SJCRH30 (cell line): ENCODE results near the gene MFSD12. TPM values are rescaled to one million over a fixed set of nuclear protein-coding genes. Genes with fewer than 3 reads are reported as not detected.

Experiments
- DNase-seq, 2 experiments: peaks; one replicate each; pipeline ENCODE4 v3.0.0-alpha.2; 2015 to 2020
- H3K27ac ChIP-seq: fragments of 250-450 bp; sonication (Bioruptor Pico); 2 replicates; pipeline ENCODE4 v1.5.1; 2020; ENCODE audit warnings: mild to moderate bottlenecking, moderate library complexity
- H3K27me3 ChIP-seq: fragments of 250-450 bp; sonication (Bioruptor Pico); 2 replicates; pipeline ENCODE4 v1.5.1; 2020; ENCODE audit warnings: mild to moderate bottlenecking, moderate library complexity
- H3K36me3 ChIP-seq: fragments of 250-450 bp; sonication (Bioruptor Pico); 2 replicates; pipeline ENCODE4 v1.5.1; 2020; ENCODE audit warnings: mild to moderate bottlenecking, moderate library complexity
- H3K4me1 ChIP-seq: fragments of 250-450 bp; sonication (Bioruptor Pico); 2 replicates; pipeline ENCODE4 v1.5.1; 2020; ENCODE audit warnings: mild to moderate bottlenecking, moderate library complexity
- H3K4me3 ChIP-seq: fragments of 250-450 bp; sonication (Bioruptor Pico); 2 replicates; pipeline ENCODE4 v1.5.1; 2020; ENCODE audit warnings: mild to moderate bottlenecking, moderate library complexity
- H3K9me3 ChIP-seq: fragments of 250-450 bp; sonication (Bioruptor Pico); replicated peaks from 2 replicates; pipeline ENCODE4 v1.5.1; 2020; ENCODE audit warnings: mild to moderate bottlenecking, moderate library complexity
- total RNA-seq: library from RNA; depleted of rRNA; stranded (reverse); fragments of >200 nt; shearing (Covaris generic); gene quantifications from 2 replicates; pipeline ENCODE4 v1.2.3, GENCODE V29; 2014; rRNA removed

MFSD12 gene
- total RNA-seq, result 54.6 and 57.1 TPM in 2 replicates

DNA sequence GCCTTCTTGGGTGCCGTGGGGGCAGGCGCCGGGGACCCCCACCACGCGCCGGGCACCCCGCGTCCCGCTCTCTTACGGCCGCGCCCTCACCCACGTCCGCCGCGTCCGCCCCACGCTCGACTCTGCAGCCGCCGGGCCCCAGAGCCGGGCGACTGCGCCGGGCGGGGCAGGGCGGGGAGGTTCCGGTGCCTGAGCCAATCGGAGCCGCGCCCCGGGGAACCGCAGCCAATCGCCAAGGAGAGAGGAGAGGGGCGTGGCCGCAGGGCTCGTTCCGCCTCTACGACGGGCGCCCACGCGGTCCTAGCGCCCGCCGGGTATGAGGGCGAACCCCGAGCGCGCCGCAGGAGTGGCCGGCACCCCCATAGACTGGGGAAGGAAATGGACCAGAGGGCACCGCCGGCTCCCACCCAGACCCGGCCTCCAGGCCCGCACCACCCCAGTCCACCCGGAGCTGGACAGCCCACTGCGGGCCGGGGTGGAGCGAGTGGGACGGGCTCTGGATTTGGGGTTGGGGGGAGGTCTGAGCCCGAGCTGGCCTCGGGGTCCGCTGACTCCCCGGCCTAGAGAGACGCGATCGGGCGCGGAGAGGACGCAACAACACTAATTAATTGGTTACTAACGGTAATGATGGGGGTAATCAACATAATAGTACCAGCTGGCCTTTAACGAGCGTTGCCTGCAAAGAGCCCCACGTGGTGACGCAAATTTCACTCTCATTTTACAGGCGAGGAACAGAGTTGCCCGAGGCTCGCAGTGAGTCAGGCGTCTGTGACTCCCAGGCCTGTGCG, at the start of gene MFSD12:
MFSD12 (minus strand) TSS at position 126 of the 788 bp plus-strand sequence. CDS start 183 bp downstream, outside the sequence.
- peak within 1 kb of the TSS; percentile 67 for H3K4me3 ChIP-seq
- H3K27ac ChIP-seq, result peak within 1 kb of the TSS; percentile 67
- no peaks in the 10 kb centered on the region for H3K27me3 ChIP-seq
- H3K36me3 ChIP-seq, result no peaks in the 10 kb centered on the region
- H3K9me3 ChIP-seq, result no peaks in the 10 kb centered on the region
- DNase-seq, result peak; percentile 94 to 95
- peaks cover 3% of the 10 kb centered on the region; the same call in 1 of the 2 replicates for H3K4me1 ChIP-seq

DNA sequence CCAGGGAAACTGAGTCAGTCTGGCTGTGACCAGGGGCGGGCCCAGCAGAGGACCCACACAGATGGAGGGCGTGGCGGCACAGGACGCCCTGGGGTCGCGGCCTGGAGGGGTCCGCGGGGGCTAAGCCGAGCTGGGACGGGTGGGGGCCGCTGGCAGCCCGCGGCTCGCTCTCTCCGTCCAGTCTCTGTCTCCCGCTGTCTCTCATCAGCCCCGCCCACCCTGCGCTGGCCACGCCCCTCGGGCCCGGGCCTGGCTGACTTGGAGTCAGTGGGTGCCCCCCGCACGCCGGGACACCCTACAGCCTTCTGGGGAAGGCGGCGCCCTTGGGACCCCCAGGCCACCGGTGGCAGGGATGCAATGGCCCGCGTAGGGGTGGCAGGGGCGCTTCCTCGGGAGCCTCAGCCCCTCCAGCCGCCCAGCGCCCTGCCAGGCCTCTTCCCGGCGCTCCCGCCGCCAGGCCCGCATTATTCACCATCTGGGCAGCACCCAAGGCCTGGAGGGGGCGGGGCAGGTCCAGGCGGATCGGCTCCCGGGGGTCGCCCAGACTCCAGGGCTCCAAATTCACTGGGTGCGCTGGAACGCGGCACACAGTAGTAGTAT, 49.4 kb upstream of the MFSD12 start, which contains the start of gene TBXA2R:
TBXA2R (minus strand) TSS at position 186 of the 600 bp plus-strand sequence. CDS start 6,241 bp downstream, outside the sequence.
- no peaks in the 10 kb centered on the region; the same call in 1 of the 2 replicates for H3K4me1 ChIP-seq
- H3K4me3 ChIP-seq, result peak within 1 kb of the TSS; percentile 66
- peaks cover 9% of the 10 kb centered on the region; the same call in 1 of the 2 replicates for H3K27me3 ChIP-seq
- H3K27ac ChIP-seq, result no peak within 1 kb of the TSS
- peaks cover under 1% of the 10 kb centered on the region; the same call in 1 of the 2 replicates for H3K36me3 ChIP-seq
- no peaks in the 10 kb centered on the region for H3K9me3 ChIP-seq
- DNase-seq, result peak; percentile 75 to 77

DNA sequence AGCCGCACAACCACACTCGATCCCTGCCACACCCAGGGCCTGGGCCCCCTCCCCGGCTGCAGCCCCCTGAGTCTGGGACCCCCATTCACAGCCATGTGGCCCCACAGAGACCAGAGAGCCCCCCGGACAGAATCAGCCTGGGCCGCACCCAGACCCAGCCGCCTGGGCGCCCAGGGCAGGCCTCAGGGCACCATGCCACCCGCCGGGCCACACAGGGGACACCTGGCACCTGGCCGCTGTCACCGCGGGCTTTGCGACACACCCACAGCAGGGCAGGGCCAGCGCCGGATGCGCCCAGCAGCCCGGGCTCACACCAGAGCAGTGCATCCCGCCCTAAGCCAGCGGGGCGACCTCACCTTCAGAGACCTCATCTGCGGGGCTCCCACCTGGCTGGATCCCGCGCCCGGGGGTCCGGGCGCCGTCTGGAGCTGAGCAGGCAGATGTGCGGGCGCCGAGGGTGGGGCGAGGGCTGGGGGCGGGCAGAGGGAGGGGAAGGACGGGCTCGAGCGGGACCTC, 48.8 kb upstream of the MFSD12 start:
- H3K4me1 ChIP-seq, result no peaks in the 10 kb centered on the region; the same call in 1 of the 2 replicates
- H3K27ac ChIP-seq, result no peak overlapping the region
- no peak for DNase-seq
- H3K36me3 ChIP-seq, result no peaks in the 10 kb centered on the region
- H3K27me3 ChIP-seq, result peaks cover 9% of the 10 kb centered on the region; the same call in 1 of the 2 replicates
- H3K9me3 ChIP-seq, result no peaks in the 10 kb centered on the region
- H3K4me3 ChIP-seq, result peak overlapping the region; percentile 66

DNA sequence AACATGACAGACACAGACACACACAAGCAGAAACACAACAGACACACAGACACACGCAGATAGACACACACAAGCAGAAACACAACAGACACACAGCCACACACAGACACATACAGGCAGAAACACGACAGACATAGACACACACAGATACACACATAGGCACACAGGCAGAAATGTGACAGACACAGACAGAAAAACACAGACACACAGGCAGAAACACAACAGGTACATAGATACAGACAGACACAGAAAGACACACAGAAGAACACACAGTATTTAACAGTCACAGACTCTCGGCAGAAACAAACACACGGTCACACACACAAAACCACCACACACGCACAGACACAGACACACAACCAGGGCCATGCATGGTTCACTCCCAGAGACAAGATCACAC, 48.4 kb upstream of the MFSD12 start:
- no peak for DNase-seq
- no peaks in the 10 kb centered on the region for H3K36me3 ChIP-seq
- H3K27ac ChIP-seq, result no peak overlapping the region
- H3K9me3 ChIP-seq, result no peaks in the 10 kb centered on the region
- no peak overlapping the region; the same call in 1 of the 2 replicates for H3K4me3 ChIP-seq
- H3K4me1 ChIP-seq, result no peaks in the 10 kb centered on the region; the same call in 1 of the 2 replicates
- H3K27me3 ChIP-seq, result peaks cover 9% of the 10 kb centered on the region; the same call in 1 of the 2 replicates

DNA sequence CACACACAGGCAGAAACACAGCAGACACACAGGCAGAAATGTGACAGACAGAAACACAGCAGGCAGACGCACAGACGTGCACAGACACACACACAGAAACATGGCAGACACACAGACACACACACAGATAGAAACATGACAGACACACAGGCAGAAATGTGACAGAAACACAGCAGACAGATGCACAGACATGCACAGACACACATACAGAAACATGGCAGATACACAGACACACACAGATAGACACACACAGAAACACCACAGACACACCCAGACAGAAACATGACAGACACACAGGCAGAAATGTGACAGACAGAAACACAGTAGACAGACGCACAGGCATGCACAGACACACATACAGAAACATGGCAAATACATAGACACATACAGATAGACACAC, 48.0 kb upstream of the MFSD12 start:
- H3K9me3 ChIP-seq, result no peaks in the 10 kb centered on the region
- H3K36me3 ChIP-seq, result no peaks in the 10 kb centered on the region
- H3K4me1 ChIP-seq, result no peaks in the 10 kb centered on the region; the same call in 1 of the 2 replicates
- H3K4me3 ChIP-seq, result no peak overlapping the region
- H3K27ac ChIP-seq, result no peak overlapping the region
- peaks cover 9% of the 10 kb centered on the region; the same call in 1 of the 2 replicates for H3K27me3 ChIP-seq
- no peak for DNase-seq

DNA sequence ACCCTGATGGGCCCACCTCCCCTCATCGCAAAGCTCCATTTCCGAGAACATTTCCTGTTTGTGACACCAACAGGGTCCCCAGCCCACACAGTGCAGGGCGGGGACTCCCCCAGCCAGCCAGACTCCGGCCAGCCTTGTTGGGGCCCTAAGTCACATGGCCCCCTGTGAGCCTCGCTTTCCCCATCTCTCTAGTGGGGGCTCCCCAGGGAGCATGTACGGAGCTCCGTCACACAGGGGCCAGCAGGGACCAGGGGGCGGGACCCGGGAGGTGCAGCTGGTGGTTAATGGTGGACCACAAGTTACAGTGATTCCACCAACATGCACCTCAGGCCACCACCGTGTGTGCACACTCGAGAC, 47.6 kb upstream of the MFSD12 start:
- no peaks in the 10 kb centered on the region; the same call in 1 of the 2 replicates for H3K4me1 ChIP-seq

DNA sequence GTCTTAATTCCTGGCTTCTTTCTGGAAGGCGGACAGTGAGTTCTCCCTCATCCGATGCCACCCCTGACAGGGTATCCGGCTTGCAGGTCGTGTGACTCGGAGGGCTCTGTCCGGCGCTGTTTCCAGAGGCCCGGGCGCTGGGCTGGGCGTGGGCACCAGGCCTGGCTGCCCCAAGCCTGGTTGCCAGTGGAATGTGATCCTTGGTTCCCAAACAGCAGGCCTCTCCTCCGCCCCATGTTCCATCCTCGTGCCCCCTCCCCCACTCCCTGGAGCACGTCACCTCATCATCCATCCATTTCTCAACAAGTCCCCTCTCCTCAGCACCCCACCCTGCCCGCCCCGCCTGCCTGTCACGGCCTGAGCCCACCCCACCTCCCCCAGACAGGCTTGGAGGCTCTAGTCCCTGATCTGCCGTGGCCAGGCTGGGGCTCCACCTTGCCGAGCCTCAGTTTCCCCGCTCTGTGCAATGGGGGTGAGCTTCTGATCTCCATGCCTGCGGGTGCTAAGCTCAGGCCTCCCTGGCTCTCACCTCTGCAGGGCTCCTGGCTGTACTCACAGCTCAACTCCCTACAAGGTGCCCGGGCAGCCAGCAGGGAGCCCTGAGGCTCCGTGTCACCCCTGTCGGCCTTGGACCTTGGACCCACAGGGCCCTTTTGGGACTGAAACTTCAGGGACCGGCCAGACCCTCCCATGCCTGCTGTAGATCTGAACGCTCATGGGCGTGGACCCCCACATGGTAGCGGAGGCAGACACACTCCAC, 47.0 kb upstream of the MFSD12 start:
- Histone ChIP-seq H3K36me3 (no peaks in the 10 kb centered on the region), H3K27me3 (peaks cover 9% of the 10 kb centered on the region; the same call in 1 of the 2 replicates), H3K27ac (no peak overlapping the region), H3K9me3 (no peaks in the 10 kb centered on the region), H3K4me1 (no peaks in the 10 kb centered on the region; the same call in 1 of the 2 replicates), H3K4me3 (no peak overlapping the region)
- no peak for DNase-seq

More for the DNA sequence above, 47.6 kb upstream of the MFSD12 start:
- H3K4me3 ChIP-seq, result no peak overlapping the region
- DNase-seq, result no peak
- no peak overlapping the region for H3K27ac ChIP-seq
- peaks cover 9% of the 10 kb centered on the region; the same call in 1 of the 2 replicates for H3K27me3 ChIP-seq
- no peaks in the 10 kb centered on the region for H3K9me3 ChIP-seq
- no peaks in the 10 kb centered on the region for H3K36me3 ChIP-seq

DNA sequence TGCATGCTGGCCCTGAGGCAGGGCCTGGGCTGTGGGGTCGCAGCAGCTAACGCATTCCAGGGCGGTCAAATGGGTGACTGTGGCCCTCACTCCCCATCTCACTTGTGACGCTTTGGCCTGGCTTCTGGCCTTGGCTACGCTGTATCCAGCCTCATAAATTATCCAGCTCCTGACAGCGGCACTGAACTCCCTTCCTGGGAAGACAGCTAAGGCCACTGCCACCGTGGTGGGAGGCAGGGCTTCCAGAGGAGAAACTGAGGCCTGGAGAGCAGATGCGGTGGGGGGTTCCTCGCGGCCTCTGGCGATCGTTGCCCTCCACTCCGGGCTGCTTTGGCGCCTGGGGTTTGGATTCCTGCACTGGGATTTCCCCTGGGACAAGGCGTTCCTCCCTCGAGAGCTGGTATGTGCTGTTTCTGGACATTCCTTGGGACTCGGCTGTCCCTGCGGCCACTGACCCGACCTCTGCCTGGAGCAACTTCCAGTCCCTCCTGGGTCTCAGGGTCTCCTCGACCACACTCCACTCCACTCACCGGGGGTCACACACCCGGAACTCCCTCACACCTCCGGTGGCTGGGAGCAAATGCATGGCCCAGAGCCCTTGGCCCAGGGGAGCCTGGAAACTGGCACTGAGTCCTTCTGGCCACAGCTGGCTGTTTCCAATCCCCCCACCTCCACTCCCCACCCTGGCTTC, 45.9 kb upstream of the MFSD12 start:
- Histone ChIP-seq H3K27ac (no peak overlapping the region), H3K36me3 (no peaks in the 10 kb centered on the region), H3K4me1 (no peaks in the 10 kb centered on the region; the same call in 1 of the 2 replicates), H3K27me3 (peaks cover 9% of the 10 kb centered on the region; the same call in 1 of the 2 replicates), H3K9me3 (no peaks in the 10 kb centered on the region), H3K4me3 (no peak overlapping the region)
- DNase-seq, result no peak

DNA sequence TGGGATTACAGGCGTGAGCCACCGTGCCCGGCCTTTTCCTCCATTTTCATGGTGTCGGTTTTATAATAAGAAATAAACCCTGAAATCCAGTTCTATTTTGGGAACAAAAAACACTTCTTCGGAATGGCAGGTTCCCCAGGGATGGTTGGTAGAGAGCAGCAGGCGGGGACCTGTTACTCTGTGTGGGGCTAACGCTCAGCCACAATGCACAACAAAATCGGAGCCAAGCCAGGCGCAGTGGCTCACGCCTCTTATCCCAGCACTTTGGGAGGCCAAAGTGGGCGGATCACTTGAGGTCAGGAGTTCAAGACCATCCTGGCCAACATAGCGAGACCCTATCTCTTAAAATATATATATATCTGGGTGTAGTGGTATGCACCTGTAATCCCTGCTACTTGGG, 43.6 kb upstream of the MFSD12 start:
- Histone ChIP-seq H3K27ac (no peak overlapping the region), H3K4me3 (no peak overlapping the region), H3K4me1 (no peaks in the 10 kb centered on the region; the same call in 1 of the 2 replicates), H3K36me3 (no peaks in the 10 kb centered on the region), H3K9me3 (no peaks in the 10 kb centered on the region), H3K27me3 (peaks cover 7% of the 10 kb centered on the region; the same call in 1 of the 2 replicates)
- no peak for DNase-seq

DNA sequence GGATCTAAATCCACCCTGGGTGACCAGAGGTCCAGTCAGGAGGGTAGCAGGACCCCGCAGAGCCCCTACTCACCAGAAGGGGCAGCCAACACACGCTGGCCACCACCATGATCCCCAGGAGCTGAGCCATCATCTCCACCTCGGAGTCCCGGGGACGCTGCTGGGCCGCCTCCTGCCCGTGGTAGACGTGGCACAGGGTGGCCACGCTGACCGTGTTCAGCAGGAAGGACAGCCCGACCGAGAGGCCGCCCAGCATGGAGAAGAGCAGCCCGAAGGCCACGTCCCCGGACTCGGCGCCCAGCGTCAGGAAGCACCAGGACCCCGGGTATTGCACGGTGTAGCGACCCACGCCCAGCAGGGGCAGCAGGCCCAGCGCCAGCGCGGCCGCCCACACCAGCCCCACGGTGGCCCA, 42.4 kb upstream of the MFSD12 start:
- DNase-seq, result no peak

DNA sequence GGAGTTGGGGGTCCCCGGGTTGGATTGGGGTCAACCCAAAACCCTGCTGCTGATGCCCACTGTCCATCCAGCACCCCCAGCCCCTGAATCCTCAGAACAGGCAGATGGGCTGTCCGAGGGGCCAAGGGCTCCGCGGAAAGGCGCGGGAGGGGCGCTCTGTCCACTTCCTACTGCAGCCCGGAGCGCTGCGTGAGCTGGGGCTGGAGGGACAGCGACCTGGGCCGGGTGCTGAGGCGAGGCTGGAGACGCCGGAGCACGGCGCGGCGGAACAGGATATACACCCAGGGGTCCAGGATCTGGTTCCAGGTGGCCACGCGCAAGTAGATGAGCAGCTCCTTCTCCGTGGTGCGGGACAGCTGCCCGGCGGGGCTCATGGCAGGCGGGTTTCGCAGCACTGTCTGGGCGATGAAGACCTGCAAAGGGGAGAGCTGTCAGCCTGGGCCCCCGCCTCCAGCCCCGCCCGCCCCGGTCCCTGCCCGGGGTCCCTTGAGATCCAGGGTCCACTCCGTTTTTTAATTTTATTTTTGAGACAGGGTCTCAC, 38.2 kb upstream of the MFSD12 start:
- Histone ChIP-seq H3K4me1 (no peaks in the 10 kb centered on the region), H3K4me3 (no peak overlapping the region), H3K27me3 (no peaks in the 10 kb centered on the region), H3K9me3 (no peaks in the 10 kb centered on the region), H3K36me3 (no peaks in the 10 kb centered on the region), H3K27ac (no peak overlapping the region)
- no peak for DNase-seq

More for the DNA sequence above, 42.4 kb upstream of the MFSD12 start:
- Histone ChIP-seq H3K27ac (no peak overlapping the region), H3K4me1 (no peaks in the 10 kb centered on the region), H3K4me3 (no peak overlapping the region), H3K27me3 (no peaks in the 10 kb centered on the region; the same call in 1 of the 2 replicates), H3K9me3 (no peaks in the 10 kb centered on the region), H3K36me3 (no peaks in the 10 kb centered on the region)

DNA sequence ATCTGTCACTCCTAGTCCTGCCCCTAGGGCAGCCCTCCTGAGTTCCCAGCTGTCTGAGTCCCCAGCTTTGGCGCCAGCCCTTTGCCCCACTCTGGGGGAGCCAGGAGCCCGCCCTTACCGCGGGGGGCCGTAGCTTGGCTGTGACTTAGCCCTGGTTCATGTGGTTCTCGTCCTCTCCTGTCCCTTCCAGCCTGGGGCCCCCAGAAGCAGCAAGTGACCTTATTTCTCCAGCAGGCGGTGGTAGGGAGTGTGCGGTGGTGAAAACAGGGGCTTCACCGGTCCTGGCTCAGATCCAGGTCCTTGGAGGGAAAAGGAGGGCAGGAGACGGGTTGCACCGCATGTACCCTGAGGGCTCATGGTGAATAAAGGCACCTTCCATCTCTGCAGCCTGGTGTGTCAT, 35.8 kb upstream of the MFSD12 start:
- H3K36me3 ChIP-seq, result no peaks in the 10 kb centered on the region
- H3K27me3 ChIP-seq, result no peaks in the 10 kb centered on the region
- H3K4me1 ChIP-seq, result no peaks in the 10 kb centered on the region
- no peak overlapping the region for H3K27ac ChIP-seq
- no peaks in the 10 kb centered on the region for H3K9me3 ChIP-seq
- H3K4me3 ChIP-seq, result no peak overlapping the region
- no peak for DNase-seq

DNA sequence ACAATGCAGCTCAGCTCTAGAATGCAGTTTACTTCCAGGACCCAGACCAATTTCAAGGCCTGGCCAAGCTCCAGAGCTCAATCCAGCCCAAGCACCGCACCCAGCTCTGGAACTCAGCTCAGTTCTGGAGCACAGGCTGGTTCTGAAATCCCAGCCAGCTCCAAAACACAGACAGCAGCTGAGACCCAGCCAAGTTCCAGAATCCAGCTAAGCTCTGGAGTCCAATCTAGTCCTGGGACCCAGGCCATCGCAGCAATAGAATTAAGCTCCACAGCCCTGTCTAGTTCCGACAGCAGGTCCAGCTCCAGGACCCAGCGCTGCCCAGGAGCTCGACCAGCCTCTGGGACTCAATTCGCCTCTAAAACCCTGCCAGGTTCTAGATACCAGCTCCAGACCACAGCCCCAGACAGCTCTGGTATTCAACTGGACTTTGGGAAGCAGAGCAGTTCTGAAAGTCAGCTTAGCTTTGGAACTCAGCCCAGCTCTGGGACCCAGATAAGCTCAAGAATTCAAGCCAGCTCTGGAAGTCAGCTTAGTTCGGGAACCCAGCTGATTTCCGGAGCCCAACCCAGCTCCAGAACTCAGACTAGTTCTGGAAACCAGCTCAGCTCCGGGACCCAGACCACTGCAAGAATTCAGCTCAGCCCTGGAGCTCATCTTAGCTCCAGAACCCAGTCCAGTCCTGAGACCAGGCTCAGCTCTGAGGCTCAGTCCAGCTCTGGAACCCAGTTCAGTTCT, 34.7 kb upstream of the MFSD12 start:
- Histone ChIP-seq H3K9me3 (no peaks in the 10 kb centered on the region), H3K4me1 (no peaks in the 10 kb centered on the region), H3K27ac (no peak overlapping the region), H3K27me3 (no peaks in the 10 kb centered on the region), H3K4me3 (no peak overlapping the region), H3K36me3 (no peaks in the 10 kb centered on the region)
- no peak for DNase-seq
